HEK293 (cell line): Measurements from ENCODE around the gene SQOR.

Experiments
- CTCF ChIP-seq: fragments of 450-650 bp; formaldehyde crosslinking; IDR thresholded peaks from 2 replicates; pipeline ENCODE4 v1.5.1; 2016; ENCODE audit warnings: missing biosample characterization, missing genetic modification characterization
- ZNF133 ChIP-seq: fragments of 450-650 bp; formaldehyde crosslinking; IDR thresholded peaks from 2 replicates; pipeline ENCODE4 v1.5.1; 2016; ENCODE audit warnings: missing biosample characterization, missing genetic modification characterization
- ZNF2 ChIP-seq: fragments of 450-650 bp; formaldehyde crosslinking; IDR thresholded peaks from 2 replicates; pipeline ENCODE4 v1.5.1; 2016; ENCODE audit warnings: missing biosample characterization, missing genetic modification characterization
- ZNF23 ChIP-seq: fragments of 450-650 bp; formaldehyde crosslinking; IDR thresholded peaks from 2 replicates; pipeline ENCODE4 v1.5.1; 2016; ENCODE audit warnings: missing biosample characterization, missing genetic modification characterization, borderline replicate concordance
- ZNF274 ChIP-seq, 2 experiments: fragments of 200-500 bp in 1 of 2; fragments of 450-650 bp in 1 of 2; sonication (Bioruptor generic) in 1 of 2; formaldehyde crosslinking in 1 of 2; IDR thresholded peaks; 2 replicates each; pipeline versions ENCODE4 v1.5.1 to v1.6.1; 2014 to 2016; ENCODE audit warnings: borderline replicate concordance in 1 of 2, inconsistent platforms in 1 of 2, low read length in 1 of 2, missing biosample characterization in 1 of 2, missing genetic modification characterization in 1 of 2
- ZNF341 ChIP-seq: fragments of 450-650 bp; formaldehyde crosslinking; IDR thresholded peaks from 2 replicates; pipeline ENCODE4; 2016; ENCODE audit warnings: low read depth, missing biosample characterization, missing genetic modification characterization
- ZSCAN30 ChIP-seq: fragments of 450-650 bp; IDR thresholded peaks from 2 replicates; pipeline ENCODE4 v1.5.1; 2018; ENCODE audit warnings: missing biosample characterization, mild to moderate bottlenecking, missing genetic modification characterization, moderate library complexity

DNA sequence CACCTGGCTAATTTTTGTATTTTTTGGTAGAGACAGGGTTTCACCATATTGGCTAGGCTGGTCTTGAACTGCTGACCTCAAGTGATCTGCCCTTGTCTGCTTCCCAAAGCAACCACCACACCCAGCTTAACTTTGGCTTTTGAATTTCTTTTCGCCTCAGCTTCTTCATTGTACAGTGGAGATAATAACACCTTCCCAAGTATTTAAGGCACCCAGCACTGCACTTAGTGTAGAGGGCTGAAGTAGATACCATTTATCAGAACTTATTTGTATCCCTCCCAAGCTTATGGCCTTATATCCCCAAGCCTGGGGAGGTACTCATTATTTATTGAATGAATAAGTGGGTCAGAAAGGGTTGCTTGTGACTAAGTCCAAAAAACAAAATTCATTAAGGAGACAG is 2.3 kb downstream of the SQOR start:
- TF ChIP-seq CTCF (tag by site-specific recombination) (no peak), ZNF2 (tag by site-specific recombination) (no peak), ZNF133 (tag by site-specific recombination) (no peak), ZNF274 (IDR thresholded peaks at IDR 0.05; ENCODE audit: low read length) (no peak), ZNF274 (tag by site-specific recombination; IDR thresholded peaks at IDR 0.05; ENCODE audit: borderline replicate concordance) (no peak), ZNF23 (tag by site-specific recombination) (no peak), ZNF341 (tag by site-specific recombination) (no peak), ZSCAN30 (no peak)
